HG03558 (cell line): ENCODE results near the gene PHOX2A.

Experiments used
- ATAC-seq: cut with Tn5 transposase; IDR thresholded peaks from one replicate; pipeline ENCODE4 v1.9.1; 2021; ENCODE audit warnings: moderate number of reproducible peaks; ENCODE audit not compliant: unreplicated experiment; ENCODE audit errors: extremely low read depth

PHOX2A gene

GRCh38 chr11:72191961-72192381 is 52.0 kb downstream of the PHOX2A start, which contains the start of gene FOLR1:
TSS of gene FOLR1 (plus strand) at chr11:72192140. CDS start at chr11:72192174, 34 bp downstream.
- no peak for ATAC-seq

GRCh38 chr11:72190631-72191071 is 53.3 kb downstream of the PHOX2A start:
- ATAC-seq: no peak

- ATAC-seq: no peak
These were observed 54.3 kb downstream of the PHOX2A start for GRCh38 chr11:72189455-72190250.
